COLO668 (cell line): ENCODE results near the gene CGB5.
A peak's percentile ranks its signal among the peaks of the same experiment; 100 is the strongest.
"Not testable (repeated sequence)": the region's sequence is repeated elsewhere in the genome, so short reads cannot be mapped to it uniquely, and the experiment has no call there.

Experiments used
- DNase-seq: peaks from one replicate; lab custom pipeline; 2025; ENCODE audit not compliant: unreplicated experiment; lab: John Stamatoyannopoulos, UW

Gene CGB5

GRCh38 chr19:49020931-49021895 lies 22.4 kb upstream of the CGB5 start:
- DNase-seq, result no peak

GRCh38 chr19:49022116-49022515 lies 21.5 kb upstream of the CGB5 start:
- no peak for DNase-seq

- DNase-seq, result not testable (repeated sequence)
These were observed 19.4 kb upstream of the CGB5 start, which contains the start of gene CGB3 for GRCh38 chr19:49024233-49024632. TSS of gene CGB3 (minus strand) at chr19:49024333. CDS start at chr19:49023971, 362 bp downstream.

- DNase-seq, result not testable (repeated sequence)
These were observed 18.6 kb upstream of the CGB5 start for GRCh38 chr19:49025088-49025487.

GRCh38 chr19:49025599-49025998 lies 18.0 kb upstream of the CGB5 start:
- DNase-seq, result not testable (repeated sequence)

- not testable (repeated sequence) for DNase-seq
These were observed 15.0 kb upstream of the CGB5 start for GRCh38 chr19:49028686-49029085.

- DNase-seq, result not testable (repeated sequence)
These were observed 13.9 kb upstream of the CGB5 start for GRCh38 chr19:49029749-49030148.

- DNase-seq, result not testable (repeated sequence)
These were observed 13.3 kb upstream of the CGB5 start for GRCh38 chr19:49030323-49030722.

GRCh38 chr19:49031642-49032301 lies 11.9 kb upstream of the CGB5 start, which contains the start of gene CGB2:
TSS of gene CGB2 (plus strand) at chr19:49031890. CDS start at chr19:49032096, 206 bp downstream.
- DNase-seq, result peak; percentile 23

- DNase-seq, result peak; percentile 25
These were observed 6.8 kb upstream of the CGB5 start, which contains the start of gene CGB1 for GRCh38 chr19:49036815-49037214. TSS of gene CGB1 (minus strand) at chr19:49036895. CDS start at chr19:49036711, 184 bp downstream.

GRCh38 chr19:49038111-49038510 lies 5.5 kb upstream of the CGB5 start:
- DNase-seq, result not testable (repeated sequence)

GRCh38 chr19:49038557-49039276 lies 4.9 kb upstream of the CGB5 start:
- DNase-seq, result peak; percentile 4

- DNase-seq, result not testable (repeated sequence)
These were observed 3.9 kb upstream of the CGB5 start for GRCh38 chr19:49039736-49040135.

- no peak for DNase-seq
These were observed 1.5 kb upstream of the CGB5 start for GRCh38 chr19:49042177-49042576.

- DNase-seq, result not testable (repeated sequence)
These were observed 982 bp upstream of the CGB5 start for GRCh38 chr19:49042666-49043065.

GRCh38 chr19:49049011-49049410 lies 5.4 kb downstream of the CGB5 start, which contains the start of gene CGB8:
TSS of gene CGB8 (minus strand) at chr19:49049111. CDS start at chr19:49048739, 372 bp downstream.
- not testable (repeated sequence) for DNase-seq

- not testable (repeated sequence) for DNase-seq
These were observed 6.2 kb downstream of the CGB5 start for GRCh38 chr19:49049834-49050233.

GRCh38 chr19:49050376-49051033 lies 6.9 kb downstream of the CGB5 start:
- not testable (repeated sequence) for DNase-seq

GRCh38 chr19:49056101-49056901 lies 12.7 kb downstream of the CGB5 start:
- peak; percentile 61 for DNase-seq
